Uterus (tissue), 2 donors: ENCODE measurements around the gene VPS41.

Source experiments
- POLR2A ChIP-seq, 2 donors: fragments of 450-650 bp; IDR thresholded peaks; one replicate each; pipeline ENCODE4 v1.6.1; 2016; ENCODE audit warnings: antibody characterized with exemption in 2 of 2, mild to moderate bottlenecking in 1 of 2, moderate library complexity in 1 of 2
- TF ChIP-seq, protein P1 (sequence below), 4 experiments: fragments of 200-600 bp in 2 of 4; fragments of 450-650 bp in 2 of 4; sonication (generic) in 2 of 4; IDR thresholded peaks; one replicate each; pipeline ENCODE4 v1.5.1; 2016 to 2019; ENCODE audit warnings: antibody characterized with exemption in 4 of 4, mild to moderate bottlenecking in 2 of 4, moderate library complexity in 1 of 4

DNA sequence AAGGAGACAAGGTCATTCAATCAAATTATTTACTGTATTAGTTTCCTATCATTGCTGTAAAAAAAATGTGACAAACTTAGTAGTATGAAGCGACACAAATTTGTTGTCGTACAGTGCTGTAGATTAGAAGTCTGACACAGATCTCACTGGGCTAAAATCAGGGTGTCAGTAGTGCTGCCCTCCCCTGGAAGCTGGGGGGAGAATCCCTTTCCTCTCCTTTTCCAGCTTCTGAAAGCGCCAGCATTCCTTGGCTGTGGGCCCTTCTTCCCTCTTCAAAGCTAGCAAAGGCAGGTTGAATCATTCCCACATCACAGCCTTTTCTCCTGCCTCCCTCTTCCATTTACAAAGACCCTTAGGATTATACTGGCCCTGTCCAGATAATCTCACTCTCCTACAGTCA is 28.0 kb downstream of the VPS41 start:
- TF ChIP-seq, protein P1, sequence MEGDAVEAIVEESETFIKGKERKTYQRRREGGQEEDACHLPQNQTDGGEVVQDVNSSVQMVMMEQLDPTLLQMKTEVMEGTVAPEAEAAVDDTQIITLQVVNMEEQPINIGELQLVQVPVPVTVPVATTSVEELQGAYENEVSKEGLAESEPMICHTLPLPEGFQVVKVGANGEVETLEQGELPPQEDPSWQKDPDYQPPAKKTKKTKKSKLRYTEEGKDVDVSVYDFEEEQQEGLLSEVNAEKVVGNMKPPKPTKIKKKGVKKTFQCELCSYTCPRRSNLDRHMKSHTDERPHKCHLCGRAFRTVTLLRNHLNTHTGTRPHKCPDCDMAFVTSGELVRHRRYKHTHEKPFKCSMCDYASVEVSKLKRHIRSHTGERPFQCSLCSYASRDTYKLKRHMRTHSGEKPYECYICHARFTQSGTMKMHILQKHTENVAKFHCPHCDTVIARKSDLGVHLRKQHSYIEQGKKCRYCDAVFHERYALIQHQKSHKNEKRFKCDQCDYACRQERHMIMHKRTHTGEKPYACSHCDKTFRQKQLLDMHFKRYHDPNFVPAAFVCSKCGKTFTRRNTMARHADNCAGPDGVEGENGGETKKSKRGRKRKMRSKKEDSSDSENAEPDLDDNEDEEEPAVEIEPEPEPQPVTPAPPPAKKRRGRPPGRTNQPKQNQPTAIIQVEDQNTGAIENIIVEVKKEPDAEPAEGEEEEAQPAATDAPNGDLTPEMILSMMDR (IDR thresholded peaks at IDR 0.05), result no peak
- TF ChIP-seq POLR2A (IDR thresholded peaks at IDR 0.05), result no peak
